ENCODE measurements around the gene NCOR1. TPM values are rescaled to one million over a fixed set of nuclear protein-coding genes. Genes with fewer than 3 reads are reported as not detected.

The NCOR1 gene
- total and polyA plus RNA-seq, 2 of the 13 experiments (the other 11 are each of a cell fraction or from before 2014, with no cell fraction given), result 57.0 to 71.7 TPM

- no peak for TF ChIP-seq ZNF318 (CRISPR knock-in tag; IDR thresholded peaks at IDR 0.05)
- TF ChIP-seq, protein P1, sequence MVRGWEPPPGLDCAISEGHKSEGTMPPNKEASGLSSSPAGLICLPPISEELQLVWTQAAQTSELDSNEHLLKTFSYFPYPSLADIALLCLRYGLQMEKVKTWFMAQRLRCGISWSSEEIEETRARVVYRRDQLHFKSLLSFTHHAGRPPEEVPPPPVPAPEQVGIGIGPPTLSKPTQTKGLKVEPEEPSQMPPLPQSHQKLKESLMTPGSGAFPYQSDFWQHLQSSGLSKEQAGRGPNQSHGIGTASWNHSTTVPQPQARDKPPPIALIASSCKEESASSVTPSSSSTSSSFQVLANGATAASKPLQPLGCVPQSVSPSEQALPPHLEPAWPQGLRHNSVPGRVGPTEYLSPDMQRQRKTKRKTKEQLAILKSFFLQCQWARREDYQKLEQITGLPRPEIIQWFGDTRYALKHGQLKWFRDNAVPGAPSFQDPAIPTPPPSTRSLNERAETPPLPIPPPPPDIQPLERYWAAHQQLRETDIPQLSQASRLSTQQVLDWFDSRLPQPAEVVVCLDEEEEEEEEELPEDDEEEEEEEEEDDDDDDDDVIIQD (CRISPR knock-in tag; IDR thresholded peaks at IDR 0.05; ENCODE audit: low read depth), result peak; percentile 74; the same call in 1 of the 2 replicates
- no peak for TF ChIP-seq ARNT (IDR thresholded peaks at IDR 0.05)
- TF ChIP-seq ZNF10 (CRISPR knock-in tag; IDR thresholded peaks at IDR 0.05; ENCODE audit: borderline replicate concordance, low read depth), result no peak
- TF ChIP-seq ZNF713 (CRISPR knock-in tag; IDR thresholded peaks at IDR 0.05), result no peak
- peak; percentile 43; the same call in 1 of the 2 replicates for TF ChIP-seq KDM5A (IDR thresholded peaks at IDR 0.05; ENCODE audit: borderline replicate concordance, low read length)
- TF ChIP-seq GPBP1L1 (CRISPR knock-in tag; IDR thresholded peaks at IDR 0.05), result no peak
- TF ChIP-seq, protein P2, sequence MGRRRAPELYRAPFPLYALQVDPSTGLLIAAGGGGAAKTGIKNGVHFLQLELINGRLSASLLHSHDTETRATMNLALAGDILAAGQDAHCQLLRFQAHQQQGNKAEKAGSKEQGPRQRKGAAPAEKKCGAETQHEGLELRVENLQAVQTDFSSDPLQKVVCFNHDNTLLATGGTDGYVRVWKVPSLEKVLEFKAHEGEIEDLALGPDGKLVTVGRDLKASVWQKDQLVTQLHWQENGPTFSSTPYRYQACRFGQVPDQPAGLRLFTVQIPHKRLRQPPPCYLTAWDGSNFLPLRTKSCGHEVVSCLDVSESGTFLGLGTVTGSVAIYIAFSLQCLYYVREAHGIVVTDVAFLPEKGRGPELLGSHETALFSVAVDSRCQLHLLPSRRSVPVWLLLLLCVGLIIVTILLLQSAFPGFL (CRISPR knock-in tag; IDR thresholded peaks at IDR 0.05), result no peak
- TF ChIP-seq PLRG1 (conservative IDR thresholded peaks at IDR 0.05), result no peak
- no peak for TF ChIP-seq ZKSCAN5 (CRISPR knock-in tag; IDR thresholded peaks at IDR 0.05)
- TF ChIP-seq CENPT (CRISPR knock-in tag; IDR thresholded peaks at IDR 0.05; ENCODE audit: low read depth), result no peak
- TF ChIP-seq KLF12 (CRISPR knock-in tag; IDR thresholded peaks at IDR 0.05; ENCODE audit: borderline replicate concordance), result peak; percentile 76; the same call in 1 of the 2 replicates
- TF ChIP-seq CCDC6 (CRISPR knock-in tag; IDR thresholded peaks at IDR 0.05), result peak; percentile 99
- no peak for TF ChIP-seq TERF1 (CRISPR knock-in tag; IDR thresholded peaks at IDR 0.05)
- TF ChIP-seq EHMT2 (IDR thresholded peaks at IDR 0.05; ENCODE audit: borderline replicate concordance, low read depth, low read length), result no peak
These were observed 216.0 kb downstream of the NCOR1 start, which contains the start of the genes TTC19 and ZSWIM7 (continued) for GRCh38 chr17:15999141-15999973.
